Measurements from ENCODE around the gene CCDC186. TPM values are rescaled to one million over a fixed set of nuclear protein-coding genes. Genes with fewer than 3 reads are reported as not detected.
A peak's percentile ranks its signal among the peaks of the same experiment; 100 is the strongest.

The CCDC186 gene
- total RNA-seq, 1 experiment from 2014 or later, result 17.1 TPM

- BruUV-seq (replicated peaks), result no TSS peak
- Histone ChIP-seq H3K27me3 (ENCODE audit: insufficient read depth, low read length) (peaks cover 86% of the 10 kb centered on the region), H3K27ac (ENCODE audit: low read depth, low read length) (no peak overlapping the region), H3K79me2 (ENCODE audit: insufficient read depth, low read length) (no peaks in the 10 kb centered on the region), H3K9me2 (ENCODE audit: insufficient read depth) (no peaks in the 10 kb centered on the region), H3K36me3 (ENCODE audit: control insufficient read depth in 1 of 2, insufficient read depth in 2 of 2, low read length in 2 of 2) (no peaks in the 10 kb centered on the region), H2AFZ (ENCODE audit: low read depth, low read length, poor library complexity, severe bottlenecking) (no peak overlapping the region), H3K9me3 (ENCODE audit: control insufficient read depth in 1 of 2, insufficient read depth in 1 of 2, low read depth in 1 of 2, low read length in 2 of 2) (no peaks in the 10 kb centered on the region), H3K4me2 (ENCODE audit: low read length) (no peak overlapping the region), H4K20me1 (ENCODE audit: insufficient read depth) (no peaks in the 10 kb centered on the region; the same call in 1 of the 2 replicates), H3K9ac (ENCODE audit: low read length) (no peak overlapping the region), H3K4me3 (replicated peaks in 1 of 2; ENCODE audit: low read depth in 1 of 2, low read length in 2 of 2) (no peak overlapping the region), H3K4me1 (ENCODE audit: control insufficient read depth in 1 of 2, insufficient read depth in 2 of 2, low read length in 2 of 2) (no peaks in the 10 kb centered on the region)
- ATAC-seq (0 out of 2 replicates have a peak, but pooled peaks have one; percentile 47), DNase-seq (ENCODE audit: low read depth, low spot score) (no peak)
- ChIA-PET RAD21 (ENCODE audit: low non-redundant PET in 1 of 2, low total read pairs in 2 of 2, uncharacterized antibody in 2 of 2, unreplicated experiment in 2 of 2) (no interaction called here), POLR2A (no interaction called here), CTCF (no interaction called here)
- intact Hi-C loops (cut with micrococcal nuclease), result no loop called here
- TF ChIP-seq SIN3A (IDR thresholded peaks at IDR 0.05; ENCODE audit: low read depth) (no peak), POLR2A (IDR thresholded peaks at IDR 0.05; ENCODE audit: borderline replicate concordance, extremely low read depth, insufficient read depth, insufficient read length) (no peak), JUND (IDR thresholded peaks at IDR 0.05) (no peak), ELF1 (IDR thresholded peaks at IDR 0.05; ENCODE audit: borderline replicate concordance, low read depth) (no peak), ZFX (IDR thresholded peaks at IDR 0.05) (no peak), CEBPB (IDR thresholded peaks at IDR 0.05; ENCODE audit: low read depth) (no peak), EGR1 (IDR thresholded peaks at IDR 0.05; ENCODE audit: low read depth) (no peak), POLR2AphosphoS5 (IDR thresholded peaks at IDR 0.05; ENCODE audit: low read depth, low read length) (no peak), SP1 (IDR thresholded peaks at IDR 0.05; ENCODE audit: low read depth) (no peak), ATF3 (IDR thresholded peaks at IDR 0.05) (no peak)
These were observed 49.1 kb upstream of the CCDC186 start for GRCh38 chr10:114223066-114223465.

GRCh38 chr10:114221235-114221634 is 47.2 kb upstream of the CCDC186 start:
- DNase-seq (ENCODE audit: low read depth, low spot score), result no peak
- H3K9me3 ChIP-seq (ENCODE audit: control insufficient read depth in 1 of 2, insufficient read depth in 1 of 2, low read depth in 1 of 2, low read length in 2 of 2), result no peaks in the 10 kb centered on the region
- no peaks in the 10 kb centered on the region; the same call in 1 of the 2 replicates for H4K20me1 ChIP-seq (ENCODE audit: insufficient read depth)
- no peaks in the 10 kb centered on the region for H3K36me3 ChIP-seq (ENCODE audit: control insufficient read depth in 1 of 2, insufficient read depth in 2 of 2, low read length in 2 of 2)
- POLR2A ChIA-PET, result no interaction called here
- H3K79me2 ChIP-seq (ENCODE audit: insufficient read depth, low read length), result no peaks in the 10 kb centered on the region
- no TSS peak for BruUV-seq (replicated peaks)
- H3K9me2 ChIP-seq (ENCODE audit: insufficient read depth), result no peaks in the 10 kb centered on the region
- H3K27ac ChIP-seq (ENCODE audit: low read depth, low read length), result no peak overlapping the region
- CTCF ChIA-PET, result no interaction called here
- no peak overlapping the region for H3K9ac ChIP-seq (ENCODE audit: low read length)
- intact Hi-C loops (cut with micrococcal nuclease), result no loop called here
- no peak overlapping the region for H2AFZ ChIP-seq (ENCODE audit: low read depth, low read length, poor library complexity, severe bottlenecking)
- no peak for ATAC-seq
- H3K4me2 ChIP-seq (ENCODE audit: low read length), result no peak overlapping the region
- H3K4me1 ChIP-seq (ENCODE audit: control insufficient read depth in 1 of 2, insufficient read depth in 2 of 2, low read length in 2 of 2), result no peaks in the 10 kb centered on the region
- H3K27me3 ChIP-seq (ENCODE audit: insufficient read depth, low read length), result peaks cover 90% of the 10 kb centered on the region
- TF ChIP-seq ATF3 (IDR thresholded peaks at IDR 0.05) (no peak), REST (IDR thresholded peaks at IDR 0.05; ENCODE audit: low read depth) (no peak), EZH2 (IDR thresholded peaks at IDR 0.05) (peak; percentile 85; the same call in 1 of the 2 replicates)
- no peak overlapping the region for H3K4me3 ChIP-seq (replicated peaks in 1 of 2; ENCODE audit: low read depth in 1 of 2, low read length in 2 of 2)
- RAD21 ChIA-PET (ENCODE audit: low non-redundant PET in 1 of 2, low total read pairs in 2 of 2, uncharacterized antibody in 2 of 2, unreplicated experiment in 2 of 2), result no interaction called here
